ENCODE results near the gene COPS9.

The COPS9 gene

GRCh38 chr2:240134466-240134865 lies 1.6 kb downstream of the COPS9 start:
- no peak for DNase-seq (ENCODE audit: low spot score)

- no peak for DNase-seq (ENCODE audit: low spot score)
Measured at GRCh38 chr2:240133401-240133800, 2.7 kb downstream of the COPS9 start.

- DNase-seq (ENCODE audit: low spot score): no peak
Measured at GRCh38 chr2:240132651-240132980, 3.5 kb downstream of the COPS9 start.

DNA sequence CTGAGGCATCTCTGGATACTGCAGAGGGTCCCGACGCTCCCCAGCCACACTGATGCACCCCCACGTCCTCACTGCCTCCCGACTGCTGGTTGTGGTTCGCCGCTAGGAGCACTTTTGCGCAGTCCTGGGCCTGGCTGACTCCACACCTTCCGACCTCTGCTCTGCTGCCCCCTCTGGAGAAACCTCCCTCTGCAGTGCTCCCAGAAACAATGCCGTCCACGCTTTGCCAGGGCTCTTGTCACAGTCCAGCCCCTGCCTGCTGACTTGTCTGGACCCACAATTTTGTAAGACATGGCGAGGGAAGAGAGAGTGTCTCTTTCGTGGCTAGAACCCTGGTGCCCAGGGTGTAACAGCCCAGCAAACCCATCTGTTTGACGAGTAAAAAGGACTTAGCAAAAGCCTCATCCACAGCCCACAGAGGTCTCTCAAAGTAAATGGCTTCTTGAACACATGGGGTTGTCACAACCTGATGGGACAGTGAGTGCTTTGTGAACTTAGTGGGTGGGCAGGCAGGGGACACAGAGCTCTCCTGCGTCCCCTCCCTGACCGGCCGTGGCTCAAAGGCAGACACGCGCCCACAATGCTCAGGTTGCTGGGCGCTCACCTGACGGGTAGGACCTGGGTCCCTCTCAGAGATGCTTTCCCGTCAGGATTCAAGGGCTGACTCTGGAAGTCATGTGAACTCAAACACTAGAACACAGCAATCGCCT lies 4.0 kb downstream of the COPS9 start:
- DNase-seq (ENCODE audit: low spot score): no peak

DNA sequence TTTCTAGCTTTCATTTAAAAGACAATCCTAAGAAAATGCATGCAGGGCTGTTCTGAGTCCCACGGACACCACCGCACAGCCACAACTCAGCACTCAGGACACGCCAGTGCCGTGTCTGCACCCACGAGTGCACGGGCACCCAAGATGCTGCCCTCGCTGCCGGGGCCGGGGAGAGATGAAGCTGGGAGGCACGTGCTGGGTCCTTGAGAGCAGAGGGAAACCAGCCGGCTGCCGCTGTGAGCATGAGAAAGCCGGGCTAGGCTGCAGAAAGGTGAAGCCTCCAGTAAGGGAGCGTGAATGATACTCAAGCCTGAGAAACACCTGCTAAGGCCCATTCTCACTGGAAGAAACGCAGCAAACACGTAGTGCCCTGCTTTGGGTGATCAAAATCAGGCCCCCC lies 4.8 kb downstream of the COPS9 start:
- DNase-seq (ENCODE audit: low spot score): no peak

- DNase-seq (ENCODE audit: low spot score): no peak
Measured at GRCh38 chr2:240130393-240131195, 5.5 kb downstream of the COPS9 start.

- DNase-seq (ENCODE audit: low spot score): no peak
Measured at GRCh38 chr2:240129731-240130392, 6.2 kb downstream of the COPS9 start.

DNA sequence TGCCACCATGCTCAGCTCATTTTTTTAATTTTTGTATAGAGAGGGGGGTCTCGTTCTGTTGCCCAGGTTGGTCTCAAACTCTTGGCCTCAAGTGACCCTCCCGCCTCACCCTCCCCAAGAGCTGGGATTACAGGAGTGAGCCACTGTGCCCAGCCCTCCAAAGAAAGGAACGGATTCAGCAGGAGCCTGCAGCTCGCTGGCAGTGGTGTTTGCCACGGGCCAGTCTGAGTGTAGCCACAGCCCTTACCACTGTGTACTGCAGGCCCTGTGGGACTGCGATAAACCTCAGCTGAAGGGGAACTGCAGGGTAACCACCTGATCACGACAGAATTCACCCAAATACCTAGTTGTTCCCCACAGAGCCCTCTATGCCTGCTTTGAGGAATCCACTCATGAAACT lies 6.8 kb downstream of the COPS9 start:
- no peak for DNase-seq (ENCODE audit: low spot score)

- no peak for DNase-seq (ENCODE audit: low spot score)
Measured at GRCh38 chr2:240128608-240129145, 7.4 kb downstream of the COPS9 start.

- no peak for DNase-seq (ENCODE audit: low spot score)
Measured at GRCh38 chr2:240127911-240128607, 8.0 kb downstream of the COPS9 start.

- no peak for DNase-seq (ENCODE audit: low spot score)
Measured at GRCh38 chr2:240127191-240127750, 8.8 kb downstream of the COPS9 start.

DNA sequence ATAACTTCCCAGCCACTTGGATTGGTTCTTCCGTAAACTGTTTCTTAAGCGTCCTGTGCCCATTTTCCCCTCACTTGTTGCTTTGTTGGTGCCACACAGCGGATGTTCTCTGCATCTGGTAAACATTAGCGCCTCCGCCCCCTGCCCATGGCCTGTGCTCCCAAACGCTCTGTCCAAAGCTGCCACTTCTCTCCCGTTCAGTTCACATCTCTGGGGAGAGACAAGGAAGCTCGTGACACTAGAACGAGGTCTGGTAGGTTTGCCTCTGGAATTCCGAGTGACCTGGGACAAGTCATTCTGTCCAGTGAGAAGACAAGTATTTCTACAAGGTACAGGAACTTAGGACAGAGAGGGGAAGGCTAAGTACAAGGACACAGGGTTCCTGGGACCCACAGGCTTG lies 9.4 kb downstream of the COPS9 start:
- DNase-seq (ENCODE audit: low spot score): no peak

DNA sequence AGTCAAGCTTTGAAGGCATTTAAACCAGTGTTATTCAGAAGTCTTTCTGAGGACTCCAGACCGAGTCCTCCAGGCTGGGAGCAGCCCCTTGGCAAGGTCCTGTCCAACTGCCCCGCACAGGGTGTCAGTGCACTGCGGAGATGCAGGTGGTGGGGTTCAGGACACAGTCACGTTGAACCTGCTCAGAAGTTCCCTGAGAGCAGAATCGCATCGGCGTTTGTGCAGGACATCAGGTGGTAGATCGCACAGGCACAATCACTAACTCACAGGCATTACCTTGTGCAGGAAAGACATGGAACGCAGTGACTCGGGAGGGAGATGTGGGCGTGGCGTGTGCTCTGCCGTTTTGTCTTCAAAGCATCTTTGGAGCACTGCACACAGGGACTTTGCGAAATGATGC lies 10.4 kb downstream of the COPS9 start:
- no peak for DNase-seq (ENCODE audit: low spot score)

DNA sequence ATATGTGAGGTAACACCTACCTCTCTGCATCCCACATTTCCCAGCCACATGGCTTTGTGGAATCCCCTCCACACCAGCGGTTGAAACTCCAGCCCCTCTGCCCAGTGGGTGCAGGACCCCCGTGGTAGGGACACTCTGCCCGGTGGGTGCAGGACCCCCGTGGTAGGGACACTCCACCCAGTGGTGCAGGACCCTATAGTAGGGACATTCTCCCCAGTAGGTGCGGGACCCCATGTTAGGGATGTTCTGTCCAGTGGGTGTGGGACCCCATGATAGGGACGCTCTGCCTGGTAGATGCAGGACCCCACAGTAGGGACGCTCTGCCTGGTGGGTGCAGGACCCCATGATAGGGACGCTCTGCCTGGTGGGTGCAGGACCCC lies 11.5 kb downstream of the COPS9 start:
- no peak for DNase-seq (ENCODE audit: low spot score)

- no peak for DNase-seq (ENCODE audit: low spot score)
Measured at GRCh38 chr2:240123821-240124650, 12.1 kb downstream of the COPS9 start.

DNA sequence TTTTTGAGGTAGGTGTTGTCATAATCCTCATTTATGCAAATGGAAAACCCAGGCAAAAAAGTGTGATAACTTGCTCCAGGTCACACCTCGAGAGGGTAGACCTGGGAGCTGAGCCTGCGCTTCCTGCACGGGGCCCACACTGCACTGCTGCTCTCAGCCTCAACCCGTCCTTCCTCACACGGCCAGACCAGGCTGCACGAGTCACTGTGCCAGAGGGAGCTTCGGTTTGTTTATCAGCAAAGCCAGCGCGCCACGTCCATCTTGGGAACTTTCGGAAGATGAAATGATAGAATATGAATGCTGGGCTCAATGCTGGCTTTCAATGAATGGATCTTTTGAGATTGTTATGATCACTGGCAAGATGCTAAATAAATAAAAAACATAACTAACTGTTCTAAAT lies 14.4 kb downstream of the COPS9 start:
- no peak for DNase-seq (ENCODE audit: low spot score)

DNA sequence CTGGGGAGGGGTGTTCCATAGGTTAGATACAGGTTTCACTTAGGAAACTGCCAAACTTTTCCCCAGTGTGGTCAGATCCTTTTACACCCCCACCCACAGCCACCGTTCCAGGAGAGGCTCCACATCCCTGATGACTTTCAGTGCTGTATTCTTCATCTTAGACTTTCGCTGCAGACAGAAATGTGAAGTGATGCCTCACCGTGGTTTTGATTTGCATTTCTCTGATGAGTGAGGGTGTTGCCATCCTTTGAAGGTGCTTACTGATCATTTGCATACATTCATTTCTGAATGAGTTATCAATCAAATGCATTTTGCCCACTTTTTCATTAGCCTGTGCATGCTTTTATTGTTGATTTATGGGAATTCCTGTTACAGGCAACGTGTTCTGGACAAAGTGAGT lies 14.9 kb downstream of the COPS9 start:
- no peak for DNase-seq (ENCODE audit: low spot score)

GRCh38 chr2:240114233-240114632 lies 21.9 kb downstream of the COPS9 start:
- DNase-seq (ENCODE audit: low spot score): no peak

DNA sequence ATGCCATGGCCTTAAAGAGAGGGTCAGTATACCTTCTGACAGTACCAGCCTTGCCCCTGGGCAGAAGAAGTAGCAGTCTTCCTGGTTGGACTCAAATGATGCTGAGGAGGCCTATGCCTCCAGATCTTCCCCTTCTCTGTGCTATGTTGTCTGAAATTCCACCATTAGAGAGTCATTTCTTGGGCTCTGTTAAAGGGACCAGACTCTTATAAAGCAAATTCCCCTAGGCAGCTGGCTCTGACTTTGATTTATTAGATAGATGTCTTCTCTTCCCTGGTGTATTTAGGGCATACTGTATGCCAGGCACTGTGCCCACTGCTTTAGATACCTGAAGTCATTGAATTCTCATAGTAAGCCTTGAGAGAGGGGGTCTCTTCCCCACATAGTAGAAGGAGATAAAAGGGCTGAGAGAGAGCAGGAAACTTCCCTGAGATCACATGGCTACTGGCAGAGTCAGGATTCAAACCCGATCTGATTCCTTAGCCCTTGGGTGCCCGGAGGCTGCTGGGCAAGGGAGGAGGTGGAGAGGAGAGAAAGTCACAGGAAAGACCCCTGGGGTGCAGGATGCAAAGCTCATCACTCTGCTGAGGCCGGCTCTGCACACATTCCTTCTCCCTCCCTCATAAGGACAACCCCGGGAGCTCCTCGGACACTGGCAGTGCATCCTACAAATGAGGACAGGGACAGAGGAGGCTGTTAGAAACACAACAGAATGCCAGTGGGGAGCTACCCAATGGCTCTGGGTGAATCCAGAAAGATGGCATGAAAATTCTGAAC lies 23.0 kb downstream of the COPS9 start:
- no peak for DNase-seq (ENCODE audit: low spot score)

GRCh38 chr2:240111253-240111652 lies 24.9 kb downstream of the COPS9 start:
- no peak for DNase-seq (ENCODE audit: low spot score)

Data from CD4-positive, alpha-beta T cell treated with Interleukin-2 at 100 ng/mL for 4 hours (primary cell).